Upper lobe of left lung (tissue), 6 donors: Measurements from ENCODE around the gene DGKA. TPM values are rescaled to one million over a fixed set of nuclear protein-coding genes. Genes with fewer than 3 reads are reported as not detected.
"Not testable (repeated sequence)": the region's sequence is repeated elsewhere in the genome, so short reads cannot be mapped to it uniquely, and the experiment has no call there.

Experiments
- ATAC-seq, 2 donors: fragments of 200-7000 bp; cut with Tn5 transposase; one replicate each; pipeline ENCODE4 v1.9.1; 2022; ENCODE audit warnings: mild to moderate bottlenecking in 2 of 2, moderate library complexity in 2 of 2; ENCODE audit not compliant: low FRiP score in 2 of 2
- DNase-seq, 2 donors: peaks; one replicate each; pipeline ENCODE4 v3.0.0-alpha.2; 2019 to 2020
- H3K27ac ChIP-seq, 4 donors: fragments of 200-600 bp; sonication (generic); one replicate each; pipeline ENCODE4 v1.5.1; 2016 to 2019
- H3K27me3 ChIP-seq, 4 donors: fragments of 200-600 bp; sonication (generic); one replicate each; pipeline ENCODE4 v1.5.1; 2017 to 2019
- H3K36me3 ChIP-seq, 4 donors: fragments of 200-600 bp; sonication (generic); one replicate each; pipeline ENCODE4 v1.5.1; 2016 to 2019
- H3K4me1 ChIP-seq, 4 donors: fragments of 200-600 bp; sonication (generic); one replicate each; pipeline ENCODE4 v1.5.1; 2018 to 2019
- H3K4me3 ChIP-seq, 4 donors: fragments of 200-600 bp; sonication (generic); one replicate each; pipeline ENCODE4 v1.5.1; 2017 to 2019; ENCODE audit warnings: mild to moderate bottlenecking in 2 of 4, moderate library complexity in 1 of 4
- H3K9me3 ChIP-seq, 4 donors: fragments of 200-600 bp; sonication (generic); one replicate each; pipeline ENCODE4 v1.5.1; 2018 to 2019
- EP300 ChIP-seq, 4 donors: sonication (generic); formaldehyde crosslinking; IDR thresholded peaks; one replicate each; pipeline ENCODE4 v1.5.1; 2017; ENCODE audit warnings: antibody characterized with exemption in 4 of 4, control low read depth in 2 of 4
- POLR2A ChIP-seq, 4 donors: fragments of 450-650 bp; IDR thresholded peaks; one replicate each; pipeline ENCODE4 v1.5.1; 2016 to 2017; ENCODE audit warnings: antibody characterized with exemption in 4 of 4, mild to moderate bottlenecking in 2 of 4
- POLR2AphosphoS5 ChIP-seq, 2 donors: sonication (generic); formaldehyde crosslinking; IDR thresholded peaks; one replicate each; pipeline ENCODE4 v1.5.1; 2017; ENCODE audit warnings: antibody characterized with exemption in 2 of 2
- WGBS, 2 donors: methylation state at CpG; one replicate each; pipeline ENCODE4 v1.1.5; 2017 to 2018; 5-methylcytosine and 5-hydroxymethylcytosine counted together
- total RNA-seq, 6 donors: library from RNA; depleted of rRNA in 4 of 6; stranded (reverse); fragments of >200 nt in 4 of 6; gene quantifications; one replicate each; pipeline versions ENCODE4 v1.1.0 to v1.2.1, GENCODE V29; 2016 to 2021
- TF ChIP-seq, protein P1 (sequence below), 6 experiments: fragments of 450-650 bp in 4 of 6; fragments of 200-600 bp in 2 of 6; sonication (generic) in 2 of 6; IDR thresholded peaks; one replicate each; pipeline ENCODE4 v1.5.1; 2016 to 2019; ENCODE audit warnings: antibody characterized with exemption in 6 of 6
- donor health status: DM: no; HTN: no; CAD: no; lungs with moderate emphysema.
- donor health status: DM: no; HTN: yes; CAD: no; lungs with severe emphysema.

DGKA gene
- total RNA-seq, 6 donors from 2014 or later = 16.7 to 251 (median 37.3) TPM

GRCh38 chr12:55974308-55974730 is 43.4 kb downstream of the DGKA start:
- 2% methylated on average over 15 of the region's 15 CpGs for WGBS, 2 donors
- Histone ChIP-seq H3K27ac (peak overlapping the region; percentile 95 to 98 (median 96)), H3K4me1 (peaks cover 45 to 60% (median 47%) of the 10 kb centered on the region in 4 donors), H3K27me3 (no peaks in the 10 kb centered on the region), H3K4me3 (peak overlapping the region; percentile 70 to 100 (median 87)), H3K9me3 (no peaks in the 10 kb centered on the region), H3K36me3 (peaks cover 0 to 19% (median 0%) of the 10 kb centered on the region in 4 donors)
- peak; percentile 61 to 71 for ATAC-seq
- peak in 1 of 2 donors; percentile 63 for DNase-seq
- TF ChIP-seq EP300 (IDR thresholded peaks at IDR 0.05) = no peak
- TF ChIP-seq, protein P1, sequence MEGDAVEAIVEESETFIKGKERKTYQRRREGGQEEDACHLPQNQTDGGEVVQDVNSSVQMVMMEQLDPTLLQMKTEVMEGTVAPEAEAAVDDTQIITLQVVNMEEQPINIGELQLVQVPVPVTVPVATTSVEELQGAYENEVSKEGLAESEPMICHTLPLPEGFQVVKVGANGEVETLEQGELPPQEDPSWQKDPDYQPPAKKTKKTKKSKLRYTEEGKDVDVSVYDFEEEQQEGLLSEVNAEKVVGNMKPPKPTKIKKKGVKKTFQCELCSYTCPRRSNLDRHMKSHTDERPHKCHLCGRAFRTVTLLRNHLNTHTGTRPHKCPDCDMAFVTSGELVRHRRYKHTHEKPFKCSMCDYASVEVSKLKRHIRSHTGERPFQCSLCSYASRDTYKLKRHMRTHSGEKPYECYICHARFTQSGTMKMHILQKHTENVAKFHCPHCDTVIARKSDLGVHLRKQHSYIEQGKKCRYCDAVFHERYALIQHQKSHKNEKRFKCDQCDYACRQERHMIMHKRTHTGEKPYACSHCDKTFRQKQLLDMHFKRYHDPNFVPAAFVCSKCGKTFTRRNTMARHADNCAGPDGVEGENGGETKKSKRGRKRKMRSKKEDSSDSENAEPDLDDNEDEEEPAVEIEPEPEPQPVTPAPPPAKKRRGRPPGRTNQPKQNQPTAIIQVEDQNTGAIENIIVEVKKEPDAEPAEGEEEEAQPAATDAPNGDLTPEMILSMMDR (IDR thresholded peaks at IDR 0.05) = peak in 1 of 6 experiments; percentile 5
- no peak for TF ChIP-seq POLR2AphosphoS5 (IDR thresholded peaks at IDR 0.05)
- peak in 1 of 4 donors; percentile 56 for TF ChIP-seq POLR2A (IDR thresholded peaks at IDR 0.05)

GRCh38 chr12:55978393-55978792 is 47.4 kb downstream of the DGKA start:
- Histone ChIP-seq H3K4me3 (no peak overlapping the region), H3K9me3 (no peaks in the 10 kb centered on the region), H3K4me1 (peaks cover 33 to 65% (median 42%) of the 10 kb centered on the region in 4 donors), H3K27me3 (no peaks in the 10 kb centered on the region), H3K27ac (no peak overlapping the region), H3K36me3 (peaks cover 0 to 36% (median 9%) of the 10 kb centered on the region in 4 donors)
- ATAC-seq (no peak), DNase-seq (no peak)
- 86 to 91% methylated on average over 7 of the region's 7 CpGs for WGBS, 2 donors
- no peak for TF ChIP-seq POLR2A (IDR thresholded peaks at IDR 0.05)
- TF ChIP-seq EP300 (IDR thresholded peaks at IDR 0.05) = no peak
- TF ChIP-seq, protein P1 (IDR thresholded peaks at IDR 0.05) = no peak
- no peak for TF ChIP-seq POLR2AphosphoS5 (IDR thresholded peaks at IDR 0.05)

- Histone ChIP-seq H3K36me3 (peaks cover 0 to 42% (median 11%) of the 10 kb centered on the region in 4 donors), H3K27me3 (no peaks in the 10 kb centered on the region), H3K9me3 (no peaks in the 10 kb centered on the region), H3K27ac (peak overlapping the region in 2 of 4 donors; percentile 21 to 27), H3K4me1 (peaks cover 33 to 65% (median 42%) of the 10 kb centered on the region in 4 donors), H3K4me3 (no peak overlapping the region)
- DNase-seq (no peak), ATAC-seq (no peak)
- TF ChIP-seq POLR2A (IDR thresholded peaks at IDR 0.05) (no peak), POLR2AphosphoS5 (IDR thresholded peaks at IDR 0.05) (no peak), EP300 (IDR thresholded peaks at IDR 0.05) (no peak)
- TF ChIP-seq, protein P1 (IDR thresholded peaks at IDR 0.05) = no peak
- 79 to 82% methylated on average over 3 of the region's 3 CpGs for WGBS, 2 donors
These were observed 48.1 kb downstream of the DGKA start for GRCh38 chr12:55979069-55979468.

GRCh38 chr12:55981882-55982281 is 50.9 kb downstream of the DGKA start:
- 84 to 87% methylated on average over 5 of the region's 5 CpGs for WGBS, 2 donors
- peaks cover 10 to 62% (median 25%) of the 10 kb centered on the region in 4 donors for H3K36me3 ChIP-seq
- peak overlapping the region in 1 of 4 donors; percentile 45 for H3K27ac ChIP-seq
- DNase-seq, H3K27me3 ChIP-seq, H3K4me3 ChIP-seq, H3K9me3 ChIP-seq, ATAC-seq: not testable (repeated sequence)
- H3K4me1 ChIP-seq = peaks cover 15 to 41% (median 20%) of the 10 kb centered on the region in 4 donors

DNA sequence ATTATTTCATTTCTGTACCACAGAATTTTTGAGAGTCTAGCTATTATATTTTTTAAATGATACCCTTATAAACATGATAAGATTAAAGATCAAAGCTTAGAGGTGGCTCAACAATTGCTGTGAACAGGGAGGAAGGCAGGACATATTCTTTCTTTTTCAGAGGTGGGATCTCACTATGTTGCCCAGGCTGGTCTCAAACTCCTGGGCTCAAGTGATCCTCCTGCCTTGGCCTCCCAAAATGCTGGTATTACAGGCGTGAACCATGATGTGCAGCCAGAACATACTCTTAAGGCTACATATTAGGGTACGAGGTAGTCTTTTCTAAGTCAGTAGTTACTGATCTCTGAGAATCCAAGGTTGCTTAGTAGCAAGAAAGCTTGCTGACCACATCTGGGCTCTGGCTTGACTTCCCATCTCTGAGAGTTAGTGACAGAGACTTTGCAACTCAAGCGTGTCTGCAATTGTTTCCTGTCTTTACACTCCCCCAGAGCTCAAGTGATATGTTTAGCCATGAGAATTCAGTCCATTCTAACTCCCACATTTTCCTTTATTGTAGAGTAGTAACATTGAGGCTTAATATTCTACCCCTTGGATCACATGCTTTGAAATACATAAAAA is 51.5 kb downstream of the DGKA start:
- Histone ChIP-seq H3K36me3 (peaks cover 15 to 68% (median 30%) of the 10 kb centered on the region in 4 donors), H3K27ac (peak overlapping the region in 1 of 4 donors; percentile 45), H3K4me1 (peaks cover 13 to 36% (median 15%) of the 10 kb centered on the region in 4 donors), H3K4me3 (no peak overlapping the region), H3K9me3 (no peaks in the 10 kb centered on the region), H3K27me3 (no peaks in the 10 kb centered on the region)
- no peak for TF ChIP-seq POLR2AphosphoS5 (IDR thresholded peaks at IDR 0.05)
- TF ChIP-seq EP300 (IDR thresholded peaks at IDR 0.05) = no peak
- no peak for TF ChIP-seq POLR2A (IDR thresholded peaks at IDR 0.05)
- TF ChIP-seq, protein P1 (IDR thresholded peaks at IDR 0.05) = no peak
- 66 to 77% methylated on average over 3 of the region's 3 CpGs for WGBS, 2 donors
- DNase-seq (no peak), ATAC-seq (peak in 1 of 2 donors; percentile 50)
